Right lobe of liver (tissue), 6 donors: Measurements from ENCODE around the gene NCAPH2. TPM values are rescaled to one million over a fixed set of nuclear protein-coding genes. Genes with fewer than 3 reads are reported as not detected.

Experiments used
- ATAC-seq, 4 donors: fragments of 200-7000 bp; cut with Tn5 transposase; one replicate each; pipeline ENCODE4 v1.9.1; 2020; ENCODE audit warnings: mild to moderate bottlenecking in 4 of 4, moderate library complexity in 4 of 4
- DNase-seq, 3 donors: peaks; one replicate each; pipeline ENCODE4 v3.0.0-alpha.2; 2020
- H3K27ac ChIP-seq, 3 donors: fragments of 200-600 bp; one replicate each; pipeline ENCODE4 v1.8.0; 2022
- H3K27me3 ChIP-seq, 2 donors: fragments of 200-600 bp; one replicate each; pipeline ENCODE4 v1.8.0; 2022
- H3K36me3 ChIP-seq, 4 donors: fragments of 200-600 bp; sonication (generic) in 1 of 4; one replicate each; pipeline versions ENCODE4 v1.5.1 to v1.8.0; 2017 to 2022; ENCODE audit warnings: control low read depth in 1 of 4
- H3K4me1 ChIP-seq, 4 donors: fragments of 200-600 bp; sonication (generic) in 1 of 4; one replicate each; pipeline versions ENCODE4 v1.5.1 to v1.8.0; 2017 to 2022; ENCODE audit warnings: control low read depth in 1 of 4
- H3K4me3 ChIP-seq, 3 donors: fragments of 200-600 bp; one replicate each; pipeline ENCODE4 v1.8.0; 2022
- H3K9me3 ChIP-seq, 4 donors: fragments of 200-600 bp; sonication (generic) in 1 of 4; one replicate each; pipeline versions ENCODE4 v1.5.1 to v1.8.0; 2017 to 2022; ENCODE audit warnings: control low read depth in 1 of 4
- CTCF ChIP-seq, 4 donors: fragments of 200-600 bp in 3 of 4; fragments of 450-650 bp in 1 of 4; IDR thresholded peaks; one replicate each; pipeline versions ENCODE4 v1.5.1 to v1.8.0; 2016 to 2022; ENCODE audit warnings: antibody characterized with exemption in 4 of 4, mild to moderate bottlenecking in 2 of 4
- POLR2A ChIP-seq: fragments of 450-650 bp; IDR thresholded peaks from one replicate; pipeline ENCODE4 v1.6.1; 2017; ENCODE audit warnings: antibody characterized with exemption, mild to moderate bottlenecking
- WGBS: methylation state at CpG from one replicate; pipeline ENCODE4 v1.1.6; 2018; ENCODE audit warnings: low coverage, low lambda C conversion rate; ENCODE audit not compliant: insufficient coverage; ENCODE audit errors: missing lambda C conversion rate; 5-methylcytosine and 5-hydroxymethylcytosine counted together
- intact Hi-C, 2 donors: fragments of 100-400 bp; cut with DNase I; formaldehyde crosslinking; loops; one replicate each; pipeline versions ENCODE4 v1.11.2 to v1.14.1; 2022
- total RNA-seq, 6 experiments: library from RNA; depleted of rRNA in 2 of 6; stranded (reverse); fragments of >200 nt in 2 of 6; fragmentation: NEBNext Ultra II Directional in 3 of 6; extraction: Animal tissue kit (Norgen Biotek cat#: 25700) in 3 of 6; gene quantifications; one replicate each; pipeline versions ENCODE4 v1.1.0 to v1.2.4, GENCODE V29; 2016 to 2023
- donor health status: DM: no; HTN: yes; CAD: no.
- donor health status: DM: no; HTN: no; CAD: no.
- donor health status: DM: no; HTN: no; CAD: no.
- donor health status: DM: no; HTN: yes; CAD: no.
- donor health status: DM: no; HTN: yes; CAD: no.

NCAPH2 gene
- total RNA-seq, 6 experiments from 2014 or later: 11.4 to 17.3 (median 13.9) TPM

- TF ChIP-seq CTCF (IDR thresholded peaks at IDR 0.05) (no peak), POLR2A (no peak)
- peaks cover 4 to 72% (median 45%) of the 10 kb centered on the region in 4 donors for H3K36me3 ChIP-seq
Measured at GRCh38 chr22:50465066-50465930, 42.7 kb upstream of the NCAPH2 start.

GRCh38 chr22:50467341-50467740, 40.7 kb upstream of the NCAPH2 start:
- no peak for DNase-seq
- intact Hi-C loops: no loop called here
- no peaks in the 10 kb centered on the region for H3K9me3 ChIP-seq
- H3K36me3 ChIP-seq: peaks cover 0 to 53% (median 32%) of the 10 kb centered on the region in 4 donors
- no peak for ATAC-seq
- no peak overlapping the region for H3K4me3 ChIP-seq
- no peaks in the 10 kb centered on the region for H3K27me3 ChIP-seq
- TF ChIP-seq CTCF (IDR thresholded peaks at IDR 0.05) (no peak), POLR2A (no peak)
- no peak overlapping the region for H3K27ac ChIP-seq
- WGBS: 80% methylated on average over 1 of the region's 24 CpGs
- no peaks in the 10 kb centered on the region for H3K4me1 ChIP-seq

More at GRCh38 chr22:50465066-50465930, 42.7 kb upstream of the NCAPH2 start:
- H3K27me3 ChIP-seq: no peaks in the 10 kb centered on the region
- H3K4me3 ChIP-seq: no peak overlapping the region
- 73% methylated on average over 10 of the region's 30 CpGs for WGBS
- intact Hi-C loops: no loop called here
- no peaks in the 10 kb centered on the region for H3K9me3 ChIP-seq
- H3K4me1 ChIP-seq: no peaks in the 10 kb centered on the region
- no peak overlapping the region for H3K27ac ChIP-seq
- no peak for DNase-seq
- no peak for ATAC-seq

GRCh38 chr22:50467773-50468440, 40.1 kb upstream of the NCAPH2 start:
- intact Hi-C loops: no loop called here
- H3K27me3 ChIP-seq: no peaks in the 10 kb centered on the region
- H3K27ac ChIP-seq: no peak overlapping the region
- DNase-seq (no peak), ATAC-seq (no peak)
- H3K9me3 ChIP-seq: no peaks in the 10 kb centered on the region
- H3K36me3 ChIP-seq: peaks cover 0 to 48% (median 28%) of the 10 kb centered on the region in 4 donors
- no peak for TF ChIP-seq POLR2A
- TF ChIP-seq CTCF (IDR thresholded peaks at IDR 0.05): no peak
- 92% methylated on average over 2 of the region's 22 CpGs for WGBS
- H3K4me3 ChIP-seq: no peak overlapping the region
- H3K4me1 ChIP-seq: no peaks in the 10 kb centered on the region

- H3K4me3 ChIP-seq: no peak overlapping the region
- peaks cover 0 to 40% (median 22%) of the 10 kb centered on the region in 4 donors for H3K36me3 ChIP-seq
- intact Hi-C loops: no loop called here
- H3K27me3 ChIP-seq: no peaks in the 10 kb centered on the region
- peaks cover 0 to 5% (median 2%) of the 10 kb centered on the region in 4 donors for H3K4me1 ChIP-seq
- H3K27ac ChIP-seq: no peak overlapping the region
- H3K9me3 ChIP-seq: no peaks in the 10 kb centered on the region
- WGBS: no CpG with 5 or more reads among the region's 8 CpGs
- no peak for DNase-seq
- ATAC-seq: no peak
- TF ChIP-seq CTCF (IDR thresholded peaks at IDR 0.05): no peak
Measured at GRCh38 chr22:50468626-50469025, 39.4 kb upstream of the NCAPH2 start.
